Measurements from ENCODE around the gene RABGAP1L. TPM values are rescaled to one million over a fixed set of nuclear protein-coding genes. Genes with fewer than 3 reads are reported as not detected.

The RABGAP1L gene
- total RNA-seq, 3 donors from 2014 or later: 46.1 to 74.7 (median 59.2) TPM

- DNase-seq (no peak), ATAC-seq (no peak)
- TF ChIP-seq, protein P1, sequence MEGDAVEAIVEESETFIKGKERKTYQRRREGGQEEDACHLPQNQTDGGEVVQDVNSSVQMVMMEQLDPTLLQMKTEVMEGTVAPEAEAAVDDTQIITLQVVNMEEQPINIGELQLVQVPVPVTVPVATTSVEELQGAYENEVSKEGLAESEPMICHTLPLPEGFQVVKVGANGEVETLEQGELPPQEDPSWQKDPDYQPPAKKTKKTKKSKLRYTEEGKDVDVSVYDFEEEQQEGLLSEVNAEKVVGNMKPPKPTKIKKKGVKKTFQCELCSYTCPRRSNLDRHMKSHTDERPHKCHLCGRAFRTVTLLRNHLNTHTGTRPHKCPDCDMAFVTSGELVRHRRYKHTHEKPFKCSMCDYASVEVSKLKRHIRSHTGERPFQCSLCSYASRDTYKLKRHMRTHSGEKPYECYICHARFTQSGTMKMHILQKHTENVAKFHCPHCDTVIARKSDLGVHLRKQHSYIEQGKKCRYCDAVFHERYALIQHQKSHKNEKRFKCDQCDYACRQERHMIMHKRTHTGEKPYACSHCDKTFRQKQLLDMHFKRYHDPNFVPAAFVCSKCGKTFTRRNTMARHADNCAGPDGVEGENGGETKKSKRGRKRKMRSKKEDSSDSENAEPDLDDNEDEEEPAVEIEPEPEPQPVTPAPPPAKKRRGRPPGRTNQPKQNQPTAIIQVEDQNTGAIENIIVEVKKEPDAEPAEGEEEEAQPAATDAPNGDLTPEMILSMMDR (IDR thresholded peaks at IDR 0.05): no peak
- no peaks in the 10 kb centered on the region for H3K9me3 ChIP-seq
- no peak overlapping the region for H3K4me3 ChIP-seq
- intact Hi-C loops (cut with DNase I, micrococcal nuclease): no loop called here
- no peaks in the 10 kb centered on the region for H3K36me3 ChIP-seq (ENCODE audit: low read depth)
- no peaks in the 10 kb centered on the region for H3K4me1 ChIP-seq (ENCODE audit: low read depth)
These were observed 561.9 kb downstream of the RABGAP1L start for GRCh38 chr1:174721246-174721645.

GRCh38 chr1:174723816-174724215, 564.5 kb downstream of the RABGAP1L start:
- Histone ChIP-seq H3K9me3 (no peaks in the 10 kb centered on the region), H3K4me3 (no peak overlapping the region), H3K36me3 (ENCODE audit: low read depth) (no peaks in the 10 kb centered on the region), H3K4me1 (ENCODE audit: low read depth) (no peaks in the 10 kb centered on the region)
- intact Hi-C loops (cut with DNase I, micrococcal nuclease): no loop called here
- TF ChIP-seq, protein P1 (IDR thresholded peaks at IDR 0.05): no peak
- DNase-seq (no peak), ATAC-seq (no peak)

DNA sequence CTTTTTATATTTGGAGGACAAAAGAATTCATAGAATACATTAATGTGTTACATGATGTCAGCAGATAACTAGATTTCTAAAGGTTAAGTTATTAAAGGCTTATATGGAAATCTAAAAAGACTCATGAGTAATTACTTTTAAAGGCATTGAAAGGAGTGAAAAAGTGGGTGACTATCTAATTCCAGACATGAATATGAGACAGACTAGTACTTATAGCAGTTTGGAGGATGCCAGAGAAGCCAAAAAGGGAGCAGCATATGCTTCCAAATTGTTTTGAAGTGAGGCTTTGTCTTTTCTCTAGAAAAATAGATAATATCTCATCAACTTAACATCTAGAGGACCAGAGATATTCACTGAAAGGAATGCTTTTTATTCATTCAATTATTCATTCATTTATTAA, 564.9 kb downstream of the RABGAP1L start:
- Histone ChIP-seq H3K9me3 (no peaks in the 10 kb centered on the region), H3K4me1 (ENCODE audit: low read depth) (no peaks in the 10 kb centered on the region), H3K36me3 (ENCODE audit: low read depth) (no peaks in the 10 kb centered on the region), H3K4me3 (no peak overlapping the region)
- DNase-seq: no peak
- TF ChIP-seq, protein P1 (IDR thresholded peaks at IDR 0.05): no peak
- intact Hi-C loops (cut with DNase I, micrococcal nuclease): no loop called here
- no peak for ATAC-seq

DNA sequence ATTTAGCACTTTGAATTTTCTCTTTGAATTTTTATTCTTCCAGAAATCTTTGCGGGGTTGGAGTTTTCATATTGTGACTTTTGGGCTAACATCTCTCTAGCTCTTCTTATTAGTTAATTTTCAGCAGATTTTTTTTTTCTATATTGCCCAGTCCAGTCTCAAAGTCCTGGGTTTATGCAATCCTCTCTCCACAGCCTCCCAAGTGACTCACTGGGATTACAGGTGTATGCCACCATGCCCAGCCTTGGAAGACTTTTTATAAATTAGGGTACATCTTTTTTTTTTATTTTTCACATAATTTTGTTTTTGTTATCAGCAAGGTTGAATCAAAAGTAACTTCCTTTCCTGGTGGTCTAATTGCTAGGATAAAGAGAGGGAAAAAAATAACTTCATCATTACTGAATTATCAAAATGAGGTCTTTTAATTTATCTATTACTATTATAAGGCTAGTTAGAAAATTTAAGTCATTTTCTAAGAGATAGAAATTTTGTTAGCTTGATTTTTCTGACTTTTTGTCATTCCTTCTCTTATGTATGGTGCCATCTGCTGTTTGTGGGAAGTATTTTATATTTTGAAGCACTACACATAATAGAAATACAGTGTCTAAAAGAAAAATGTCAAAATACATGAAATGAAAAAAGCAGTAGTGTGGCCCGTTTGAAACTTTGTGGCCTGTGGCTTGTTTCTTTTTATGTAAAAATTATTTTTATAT, 567.0 kb downstream of the RABGAP1L start:
- DNase-seq (no peak), ATAC-seq (peak; percentile 60)
- Histone ChIP-seq H3K36me3 (ENCODE audit: low read depth) (no peaks in the 10 kb centered on the region), H3K4me1 (ENCODE audit: low read depth) (no peaks in the 10 kb centered on the region), H3K4me3 (no peak overlapping the region), H3K9me3 (no peaks in the 10 kb centered on the region)
- intact Hi-C loops (cut with DNase I, micrococcal nuclease): no loop called here
- TF ChIP-seq, protein P1 (IDR thresholded peaks at IDR 0.05): no peak

DNA sequence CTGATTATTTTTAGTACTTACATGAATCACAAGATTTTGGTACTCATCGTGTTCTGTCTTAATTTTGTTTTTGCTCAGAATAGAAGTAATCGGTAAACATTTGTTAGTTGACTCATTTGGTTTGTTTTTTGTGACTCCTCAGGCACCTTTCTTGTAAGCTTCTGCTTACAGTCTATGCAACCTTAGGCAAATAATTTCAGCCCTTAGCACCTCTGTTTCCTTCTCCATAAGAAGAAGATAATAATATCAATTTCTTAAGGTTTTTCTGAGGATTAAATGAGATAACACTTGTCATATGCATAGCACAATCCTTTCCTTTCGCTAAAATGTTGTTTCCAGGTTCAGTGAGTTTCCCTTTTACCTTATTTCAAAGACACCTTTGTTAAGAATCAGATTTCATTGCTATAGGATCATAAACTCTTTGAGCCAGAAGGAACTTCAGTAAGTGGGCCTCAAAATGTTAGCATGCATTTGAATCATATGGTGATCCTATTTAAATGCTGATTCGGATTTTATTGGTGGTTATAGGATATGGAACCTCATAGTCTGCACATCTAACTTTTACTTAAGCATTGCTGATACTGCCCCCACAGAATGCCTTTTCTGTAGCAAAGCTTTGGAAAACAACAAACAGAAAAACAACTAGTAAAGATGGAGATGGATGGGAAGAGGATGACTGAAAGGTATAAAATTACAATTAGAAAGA, 567.7 kb downstream of the RABGAP1L start:
- TF ChIP-seq, protein P1 (IDR thresholded peaks at IDR 0.05): no peak
- no peaks in the 10 kb centered on the region for H3K9me3 ChIP-seq

More for the DNA sequence above, 567.7 kb downstream of the RABGAP1L start:
- DNase-seq: no peak
- intact Hi-C loops (cut with DNase I, micrococcal nuclease): no loop called here
- H3K4me1 ChIP-seq (ENCODE audit: low read depth): no peaks in the 10 kb centered on the region
- no peak overlapping the region for H3K4me3 ChIP-seq
- no peaks in the 10 kb centered on the region for H3K36me3 ChIP-seq (ENCODE audit: low read depth)
- no peak for ATAC-seq

Data from mucosa of descending colon (tissue), 3 donors.